ENCODE data around the gene RET.

DNA sequence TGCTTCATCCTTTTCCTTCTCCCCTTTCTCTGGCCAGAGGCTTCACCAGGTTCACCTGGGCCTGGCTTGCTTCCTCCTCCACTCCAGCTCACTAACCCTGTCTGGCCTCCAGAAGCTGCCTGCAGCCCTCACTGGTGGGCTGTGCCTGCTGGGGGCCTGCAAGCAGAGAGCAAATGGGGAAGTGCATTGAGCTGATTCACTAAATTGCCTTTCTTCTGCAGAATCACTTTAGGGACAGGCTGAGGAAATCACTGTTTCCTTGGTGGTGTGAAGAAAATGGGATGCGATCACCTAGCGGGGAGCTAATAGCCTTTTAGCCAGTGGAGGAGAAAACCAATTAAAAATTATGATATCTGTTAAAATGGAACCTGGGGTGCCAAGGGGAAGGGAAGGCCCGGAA is 3.0 kb downstream of the RET start:
- TF ChIP-seq, protein P1, sequence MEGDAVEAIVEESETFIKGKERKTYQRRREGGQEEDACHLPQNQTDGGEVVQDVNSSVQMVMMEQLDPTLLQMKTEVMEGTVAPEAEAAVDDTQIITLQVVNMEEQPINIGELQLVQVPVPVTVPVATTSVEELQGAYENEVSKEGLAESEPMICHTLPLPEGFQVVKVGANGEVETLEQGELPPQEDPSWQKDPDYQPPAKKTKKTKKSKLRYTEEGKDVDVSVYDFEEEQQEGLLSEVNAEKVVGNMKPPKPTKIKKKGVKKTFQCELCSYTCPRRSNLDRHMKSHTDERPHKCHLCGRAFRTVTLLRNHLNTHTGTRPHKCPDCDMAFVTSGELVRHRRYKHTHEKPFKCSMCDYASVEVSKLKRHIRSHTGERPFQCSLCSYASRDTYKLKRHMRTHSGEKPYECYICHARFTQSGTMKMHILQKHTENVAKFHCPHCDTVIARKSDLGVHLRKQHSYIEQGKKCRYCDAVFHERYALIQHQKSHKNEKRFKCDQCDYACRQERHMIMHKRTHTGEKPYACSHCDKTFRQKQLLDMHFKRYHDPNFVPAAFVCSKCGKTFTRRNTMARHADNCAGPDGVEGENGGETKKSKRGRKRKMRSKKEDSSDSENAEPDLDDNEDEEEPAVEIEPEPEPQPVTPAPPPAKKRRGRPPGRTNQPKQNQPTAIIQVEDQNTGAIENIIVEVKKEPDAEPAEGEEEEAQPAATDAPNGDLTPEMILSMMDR (IDR thresholded peaks at IDR 0.05; ENCODE audit: low read depth, low read length, poor library complexity, severe bottlenecking) = no peak
- no peak for TF ChIP-seq EZH2phosphoT487 (IDR thresholded peaks at IDR 0.05; ENCODE audit: borderline replicate concordance, low read length)

Measured in DOHH2 (cell line).